HG03571 (cell line): ENCODE measurements around the gene KCNMA1.

Experiments used
- ATAC-seq: cut with Tn5 transposase; IDR thresholded peaks from one replicate; pipeline ENCODE4 v1.9.1; 2021; ENCODE audit not compliant: unreplicated experiment

Gene KCNMA1

DNA sequence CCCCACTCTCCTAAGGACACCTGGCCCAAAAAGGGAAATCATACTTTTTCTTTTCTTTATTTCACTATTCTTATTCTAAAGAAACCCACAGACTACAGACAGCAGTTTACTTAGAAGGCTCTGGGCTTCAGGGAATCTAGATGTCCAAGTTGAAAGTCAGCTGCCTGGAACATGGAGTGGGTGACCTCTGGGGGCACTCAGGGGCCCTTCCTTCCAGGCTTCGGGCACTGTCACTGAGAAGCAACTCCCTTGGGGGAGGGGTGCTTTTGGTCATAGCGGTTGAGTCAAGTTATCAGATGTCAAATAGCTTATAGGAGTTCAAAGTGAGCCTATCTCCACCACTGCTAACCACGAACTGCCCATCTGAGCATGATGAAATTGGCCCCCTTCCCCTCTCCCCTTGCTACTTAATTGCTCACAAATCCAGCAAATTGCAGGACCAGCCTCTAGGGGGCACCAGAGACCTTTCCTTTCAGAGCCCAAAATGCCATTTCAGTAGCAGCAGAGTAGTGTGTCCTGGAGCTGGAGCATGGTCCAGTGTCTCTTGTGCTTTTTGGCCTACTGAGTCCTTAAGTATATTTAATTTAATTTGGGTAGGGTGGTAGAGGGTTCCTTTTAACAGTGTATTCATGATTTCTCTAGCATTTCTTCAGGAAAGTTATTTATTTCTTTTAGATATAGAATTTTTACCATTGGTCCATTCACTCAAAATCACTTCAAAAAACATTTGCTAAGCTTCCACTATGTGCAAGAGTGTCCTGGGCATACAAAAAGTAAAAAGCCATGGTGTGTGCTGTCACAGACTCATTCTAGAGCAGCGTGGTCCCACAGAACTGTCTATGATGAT lies 463.8 kb downstream of the KCNMA1 start:
- peak; percentile 75 for ATAC-seq

GRCh38 chr10:77172086-77172485 lies 465.5 kb downstream of the KCNMA1 start:
- no peak for ATAC-seq

GRCh38 chr10:77168861-77169260 lies 468.7 kb downstream of the KCNMA1 start:
- no peak for ATAC-seq

DNA sequence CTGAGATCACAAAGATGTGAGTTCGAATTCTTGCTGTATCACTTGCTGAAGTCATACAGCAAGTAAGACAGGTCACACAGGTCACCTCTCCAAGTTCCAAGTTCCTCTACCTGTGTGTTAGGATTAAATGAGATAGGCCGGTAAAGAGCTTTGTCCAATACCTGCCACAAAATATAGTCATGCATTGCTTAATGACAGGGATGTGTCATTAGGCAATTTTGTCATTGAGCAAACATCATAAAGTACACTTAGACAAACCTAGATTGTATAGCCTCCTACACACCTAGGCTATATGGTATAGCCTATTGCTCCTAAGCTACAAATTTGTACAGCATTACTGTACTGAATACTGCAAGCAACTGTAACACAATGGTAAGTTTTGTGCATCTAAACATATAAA lies 469.4 kb downstream of the KCNMA1 start:
- no peak for ATAC-seq

DNA sequence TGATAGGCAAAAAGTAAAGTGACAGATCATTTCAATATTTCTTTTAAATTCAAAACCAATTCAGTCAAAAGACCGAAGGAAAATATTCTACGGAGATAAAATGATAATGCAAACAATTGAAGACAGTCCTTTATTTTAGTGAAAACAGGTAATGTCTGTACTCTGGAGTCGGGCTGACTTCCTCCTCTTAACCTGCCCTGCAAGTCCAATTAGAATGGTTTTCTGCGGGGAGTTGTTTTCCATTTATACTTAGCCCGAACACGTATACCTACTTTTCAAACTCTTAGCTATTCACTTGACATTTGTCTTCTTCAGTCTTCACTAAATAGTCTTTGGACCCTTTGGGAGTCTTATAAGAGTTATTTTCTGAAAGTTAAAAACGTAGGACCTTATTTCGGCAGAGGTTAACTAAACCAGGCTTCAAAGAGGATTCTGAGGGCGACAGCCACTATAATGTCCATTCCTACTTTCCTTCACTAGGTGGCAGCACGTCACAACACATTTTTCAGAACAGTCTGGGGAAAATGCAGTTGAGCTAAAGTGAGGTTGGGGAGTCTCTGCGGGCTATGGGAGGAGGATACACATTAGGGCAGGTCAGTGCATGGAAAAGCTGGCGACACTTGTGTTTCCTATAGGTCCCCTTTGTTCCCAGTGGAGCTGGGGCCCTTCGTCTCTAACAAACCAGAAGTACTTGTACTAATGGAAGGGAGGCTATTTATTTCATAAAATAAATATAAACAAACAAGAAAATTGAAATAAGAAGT lies 472.0 kb downstream of the KCNMA1 start:
- ATAC-seq: no peak

- no peak for ATAC-seq
These were observed 472.8 kb downstream of the KCNMA1 start for GRCh38 chr10:77164616-77165311.

- ATAC-seq: no peak
These were observed 473.8 kb downstream of the KCNMA1 start for GRCh38 chr10:77163670-77164348.

GRCh38 chr10:77162697-77163096 lies 474.9 kb downstream of the KCNMA1 start:
- no peak for ATAC-seq

GRCh38 chr10:77160679-77161078 lies 476.9 kb downstream of the KCNMA1 start:
- ATAC-seq: no peak

GRCh38 chr10:77159538-77160110 lies 478.0 kb downstream of the KCNMA1 start:
- ATAC-seq: no peak

DNA sequence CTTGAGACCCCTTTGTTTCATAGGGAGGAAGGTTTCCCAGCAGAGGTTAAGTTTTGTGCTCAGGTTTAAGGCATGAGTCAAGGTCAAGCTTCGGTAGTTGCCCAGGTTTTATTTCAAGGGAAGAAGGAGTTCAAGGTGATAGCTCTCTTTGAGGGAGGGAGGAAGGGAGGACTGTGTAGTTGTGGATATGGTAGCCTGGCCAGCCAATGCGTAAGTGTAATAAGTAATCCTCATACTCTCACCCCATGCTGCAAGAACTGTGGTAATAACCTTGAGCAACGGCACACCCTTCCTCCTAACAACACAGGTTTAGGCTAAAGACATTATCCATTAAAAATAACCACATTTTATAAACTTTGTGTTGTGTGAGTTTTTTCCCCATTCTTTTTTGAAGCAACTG lies 478.9 kb downstream of the KCNMA1 start:
- no peak for ATAC-seq

- ATAC-seq: no peak
These were observed 480.2 kb downstream of the KCNMA1 start for GRCh38 chr10:77157248-77158019.

DNA sequence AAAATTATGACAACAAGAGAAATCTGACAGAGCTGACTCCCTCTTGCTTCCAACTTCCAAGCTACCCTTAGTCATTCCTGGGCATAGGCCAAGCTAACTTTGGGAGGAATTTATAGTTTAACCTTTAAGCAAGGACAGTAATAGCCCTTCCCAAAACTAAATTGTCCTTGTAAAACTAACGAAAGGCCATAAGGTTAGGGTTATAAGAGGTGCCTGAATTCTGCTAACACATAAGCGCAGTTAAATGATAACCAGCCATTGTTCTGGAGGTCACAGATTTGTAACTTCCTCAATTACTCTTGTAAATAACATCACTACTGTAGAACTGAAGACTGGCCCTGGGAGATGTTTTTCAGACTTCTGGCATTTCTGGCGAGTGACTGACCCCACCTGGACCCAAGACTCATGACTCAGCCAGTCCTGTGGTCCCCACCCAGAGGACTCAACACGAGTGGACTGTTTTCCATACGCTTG lies 481.2 kb downstream of the KCNMA1 start:
- no peak for ATAC-seq

DNA sequence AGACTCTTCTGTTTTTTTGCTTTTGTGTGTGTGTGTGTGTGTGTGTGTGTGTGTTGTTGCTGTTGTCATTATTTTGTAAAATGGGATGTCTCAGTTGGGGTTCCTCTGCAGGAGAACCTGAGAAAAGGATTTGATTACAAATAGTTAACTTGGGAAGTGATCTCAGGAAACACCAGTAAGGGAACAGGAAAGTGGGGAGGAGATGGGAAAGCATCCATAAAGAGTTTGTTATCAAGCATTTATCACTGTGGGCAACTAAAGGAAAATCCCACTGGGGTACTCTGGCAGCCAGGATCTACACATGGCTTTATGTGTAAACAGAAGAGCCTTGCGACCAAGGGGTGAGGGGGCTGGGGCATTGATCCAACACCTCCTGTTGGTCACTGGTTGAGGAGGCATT lies 485.4 kb downstream of the KCNMA1 start:
- ATAC-seq: no peak

GRCh38 chr10:77151408-77151807 lies 486.2 kb downstream of the KCNMA1 start:
- ATAC-seq: no peak

GRCh38 chr10:77149706-77150105 lies 487.9 kb downstream of the KCNMA1 start:
- no peak for ATAC-seq

DNA sequence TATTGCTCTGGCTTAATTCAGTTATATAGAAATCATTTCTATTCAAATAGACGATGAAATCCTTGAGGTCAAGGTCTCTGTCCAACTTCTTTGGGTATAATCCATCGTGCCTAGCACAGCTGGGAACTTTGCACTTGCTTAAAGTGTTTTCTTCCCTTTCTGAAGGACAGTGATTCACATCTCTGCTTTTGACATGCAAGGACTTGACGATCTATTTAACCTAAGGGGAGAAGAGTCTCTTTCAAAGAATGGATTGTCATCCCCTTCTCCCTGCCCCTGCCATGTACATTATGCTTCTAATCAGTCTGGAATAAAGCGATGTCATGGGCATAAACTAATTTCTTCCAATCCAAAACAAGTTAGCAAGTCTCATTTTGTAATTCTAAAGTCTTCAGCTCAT lies 488.6 kb downstream of the KCNMA1 start:
- ATAC-seq: no peak

DNA sequence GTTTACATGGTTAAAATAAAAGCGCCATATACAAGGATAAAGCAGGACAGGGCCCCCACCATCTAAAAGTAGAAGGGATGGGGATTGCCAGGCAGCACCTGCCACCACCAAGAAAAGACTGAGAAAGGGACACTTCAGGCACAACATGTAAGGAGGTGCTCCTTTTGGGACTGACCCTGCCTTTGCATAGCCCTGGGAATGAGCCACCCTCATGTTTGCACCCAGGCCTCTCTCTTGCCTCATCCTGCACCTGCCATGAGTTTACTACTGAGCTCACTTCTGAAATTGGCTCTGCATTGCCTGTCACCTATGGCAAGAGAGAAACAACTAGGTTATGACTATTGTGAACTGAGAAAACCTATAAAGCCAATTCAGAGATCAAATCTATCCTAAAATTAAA lies 489.7 kb downstream of the KCNMA1 start:
- no peak for ATAC-seq

DNA sequence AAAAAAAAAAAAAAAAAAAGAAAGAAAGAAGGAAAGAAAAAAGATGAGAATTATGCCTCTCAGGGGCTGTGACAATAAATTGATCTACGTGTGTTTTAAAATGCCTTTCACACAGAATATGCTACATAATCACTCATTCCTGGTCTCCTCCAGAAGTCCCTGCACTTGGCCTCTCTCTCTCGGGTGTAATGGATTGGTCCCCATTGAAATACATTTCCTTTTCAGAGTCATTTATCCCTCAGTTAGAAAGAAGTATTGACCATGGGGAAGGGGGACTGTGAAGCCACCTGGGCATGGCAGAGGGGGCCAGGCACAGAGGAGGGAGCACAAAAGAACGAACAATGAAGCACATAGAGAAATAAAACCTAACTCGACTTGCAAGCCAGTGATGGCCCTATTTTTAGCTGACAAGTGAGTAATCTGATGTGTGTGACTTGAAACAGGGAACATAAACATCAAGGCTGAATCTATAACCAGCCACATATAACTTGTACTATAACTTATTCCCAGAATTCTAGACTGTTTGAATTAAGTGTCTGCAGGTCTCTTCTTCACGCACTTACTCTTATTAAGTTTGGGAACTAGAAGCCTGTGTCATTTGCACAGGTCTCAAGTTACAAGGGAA lies 490.8 kb downstream of the KCNMA1 start:
- no peak for ATAC-seq
